ENCODE results near the gene ASH1L. TPM values are rescaled to one million over a fixed set of nuclear protein-coding genes. Genes with fewer than 3 reads are reported as not detected.
"Not testable (repeated sequence)": the region's sequence is repeated elsewhere in the genome, so short reads cannot be mapped to it uniquely, and the experiment has no call there.

The ASH1L gene
- total RNA-seq, 6 experiments from 2014 or later, result 25.7 to 32.5 (median 26.7) TPM

DNA sequence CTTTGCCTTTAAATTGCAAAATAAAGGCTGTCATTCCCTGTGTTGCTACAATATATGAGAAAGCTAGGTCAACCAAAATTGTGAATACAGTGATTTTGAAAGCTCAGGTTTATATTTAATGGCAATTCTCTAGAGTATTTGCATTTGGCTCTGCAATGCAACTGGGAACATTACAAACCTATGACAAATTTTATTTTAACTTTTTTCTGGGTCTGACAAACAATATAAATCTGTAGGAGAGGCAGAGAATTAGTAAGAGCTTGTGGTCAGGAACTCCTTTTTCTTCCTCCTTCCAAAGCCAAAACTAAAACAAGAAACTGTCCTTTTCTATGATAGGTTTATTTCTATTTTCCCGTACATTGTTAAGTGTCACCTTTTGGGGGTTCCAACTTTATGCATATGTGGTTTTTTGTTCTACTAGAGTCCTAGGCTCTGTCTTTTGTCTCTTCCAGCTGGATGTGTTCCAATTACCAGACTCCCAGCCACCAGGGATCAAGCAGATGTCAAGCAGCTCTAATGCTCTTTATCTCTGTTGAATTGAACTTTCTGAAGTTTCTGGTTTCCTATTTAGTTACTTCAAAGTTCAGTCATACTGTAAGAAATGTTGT is 106.9 kb downstream of the ASH1L start:
- Mint-ChIP-seq H3K4me1 (ENCODE audit: low read depth) (peaks cover 28% of the 10 kb centered on the region), H3K27me3 (ENCODE audit: insufficient read depth) (no peaks in the 10 kb centered on the region), H3K4me3 (no peak overlapping the region), H3K27ac (peak overlapping the region; percentile 24), H3K9me3 (no peaks in the 10 kb centered on the region), H3K36me3 (ENCODE audit: low read depth) (peaks cover 11% of the 10 kb centered on the region)
- no peak for DNase-seq
- TF ChIP-seq, protein P1, sequence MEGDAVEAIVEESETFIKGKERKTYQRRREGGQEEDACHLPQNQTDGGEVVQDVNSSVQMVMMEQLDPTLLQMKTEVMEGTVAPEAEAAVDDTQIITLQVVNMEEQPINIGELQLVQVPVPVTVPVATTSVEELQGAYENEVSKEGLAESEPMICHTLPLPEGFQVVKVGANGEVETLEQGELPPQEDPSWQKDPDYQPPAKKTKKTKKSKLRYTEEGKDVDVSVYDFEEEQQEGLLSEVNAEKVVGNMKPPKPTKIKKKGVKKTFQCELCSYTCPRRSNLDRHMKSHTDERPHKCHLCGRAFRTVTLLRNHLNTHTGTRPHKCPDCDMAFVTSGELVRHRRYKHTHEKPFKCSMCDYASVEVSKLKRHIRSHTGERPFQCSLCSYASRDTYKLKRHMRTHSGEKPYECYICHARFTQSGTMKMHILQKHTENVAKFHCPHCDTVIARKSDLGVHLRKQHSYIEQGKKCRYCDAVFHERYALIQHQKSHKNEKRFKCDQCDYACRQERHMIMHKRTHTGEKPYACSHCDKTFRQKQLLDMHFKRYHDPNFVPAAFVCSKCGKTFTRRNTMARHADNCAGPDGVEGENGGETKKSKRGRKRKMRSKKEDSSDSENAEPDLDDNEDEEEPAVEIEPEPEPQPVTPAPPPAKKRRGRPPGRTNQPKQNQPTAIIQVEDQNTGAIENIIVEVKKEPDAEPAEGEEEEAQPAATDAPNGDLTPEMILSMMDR (IDR thresholded peaks at IDR 0.05), result no peak

DNA sequence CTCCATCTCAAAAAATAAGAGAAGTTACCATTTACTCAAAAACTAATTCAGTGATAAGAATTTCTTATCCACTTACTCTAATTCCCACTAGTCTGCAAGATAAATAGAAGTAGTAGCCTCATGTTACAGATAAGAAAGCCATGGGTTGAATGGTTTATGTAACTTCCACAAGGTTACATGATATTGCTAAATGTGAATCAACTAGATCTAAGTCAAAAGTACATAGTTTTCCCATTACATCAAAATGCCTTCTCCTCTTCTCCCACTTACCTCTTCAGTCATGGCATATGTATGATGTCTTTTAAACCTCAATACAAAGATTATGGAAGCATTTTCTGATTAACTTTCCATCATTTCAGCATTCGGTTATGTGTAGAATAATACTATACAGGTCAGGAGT is 108.5 kb downstream of the ASH1L start:
- Mint-ChIP-seq H3K27ac (peak overlapping the region; percentile 55), H3K27me3 (ENCODE audit: insufficient read depth) (no peaks in the 10 kb centered on the region), H3K4me3 (no peak overlapping the region), H3K9me3 (no peaks in the 10 kb centered on the region), H3K4me1 (ENCODE audit: low read depth) (peaks cover 28% of the 10 kb centered on the region), H3K36me3 (ENCODE audit: low read depth) (peaks cover 21% of the 10 kb centered on the region)
- DNase-seq, result no peak
- TF ChIP-seq, protein P1 (IDR thresholded peaks at IDR 0.05), result no peak

DNA sequence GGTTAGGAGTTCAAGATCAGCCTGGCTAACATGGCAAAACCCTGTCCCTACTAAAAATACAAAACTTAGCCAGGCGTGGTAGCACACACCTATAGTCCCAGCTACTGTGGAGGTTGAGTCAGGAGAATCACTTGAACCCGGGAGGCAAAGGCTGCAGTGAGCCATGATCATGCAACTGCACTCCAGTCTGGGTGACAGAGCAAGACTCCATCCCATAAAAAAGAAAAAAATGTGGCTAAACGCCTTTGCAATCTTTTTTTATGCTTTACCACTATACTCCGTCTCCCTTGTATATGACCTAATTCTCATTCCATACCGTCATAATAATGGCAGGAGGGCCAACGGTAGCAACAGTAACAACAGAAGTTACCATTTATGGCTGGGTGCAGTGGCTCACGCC is 109.5 kb downstream of the ASH1L start:
- Mint-ChIP-seq H3K4me3 (no peak overlapping the region), H3K4me1 (ENCODE audit: low read depth) (peaks cover 28% of the 10 kb centered on the region), H3K27me3 (ENCODE audit: insufficient read depth) (no peaks in the 10 kb centered on the region), H3K9me3 (no peaks in the 10 kb centered on the region), H3K36me3 (ENCODE audit: low read depth) (peaks cover 20% of the 10 kb centered on the region), H3K27ac (no peak overlapping the region)
- DNase-seq, result no peak
- TF ChIP-seq, protein P1 (IDR thresholded peaks at IDR 0.05), result no peak

DNA sequence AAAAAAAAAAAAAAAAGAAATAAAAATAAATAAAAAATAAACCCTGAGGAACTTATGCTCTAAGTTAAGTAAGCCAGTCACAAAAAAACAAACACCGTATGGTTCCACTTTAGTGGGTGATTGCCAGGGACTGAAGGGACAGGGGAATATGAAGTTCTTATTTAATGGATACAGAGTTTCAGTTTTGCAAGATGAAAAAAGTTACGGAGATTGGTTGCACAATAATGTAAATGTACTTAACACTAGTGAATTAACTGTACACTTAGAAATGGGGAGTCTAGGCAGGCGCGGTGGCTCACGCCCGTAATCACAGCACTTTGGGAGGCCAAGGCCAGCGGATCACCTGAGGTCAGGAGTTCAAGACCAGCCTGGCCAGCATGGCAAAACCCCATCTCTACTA is 111.4 kb downstream of the ASH1L start:
- no peak overlapping the region for H3K27ac Mint-ChIP-seq
- H3K27me3 Mint-ChIP-seq (ENCODE audit: insufficient read depth), result no peaks in the 10 kb centered on the region
- no peak for DNase-seq
- H3K4me3 Mint-ChIP-seq, result no peak overlapping the region
- TF ChIP-seq, protein P1 (IDR thresholded peaks at IDR 0.05), result no peak
- no peaks in the 10 kb centered on the region for H3K9me3 Mint-ChIP-seq
- H3K4me1 Mint-ChIP-seq (ENCODE audit: low read depth), result peaks cover 15% of the 10 kb centered on the region
- H3K36me3 Mint-ChIP-seq (ENCODE audit: low read depth), result peaks cover 19% of the 10 kb centered on the region

DNA sequence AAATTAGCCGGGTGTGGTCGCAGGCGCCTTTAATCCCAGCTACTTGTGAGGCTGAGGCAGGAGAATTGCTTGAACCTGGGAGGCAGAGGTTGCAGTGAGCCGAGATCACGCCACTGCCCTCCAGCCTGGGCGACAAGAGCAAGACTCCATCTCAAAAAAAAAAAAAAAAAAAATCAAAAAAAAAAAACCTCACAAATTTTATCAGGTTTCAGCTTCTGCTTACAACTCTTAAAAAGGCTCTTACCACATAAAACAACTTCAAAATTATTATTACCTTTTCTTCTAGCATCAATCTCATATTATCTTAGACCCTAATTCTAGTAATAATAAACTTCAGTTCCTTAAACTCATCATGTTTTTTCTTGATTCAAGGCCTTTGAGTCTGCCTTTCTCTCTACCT is 120.2 kb downstream of the ASH1L start:
- not testable (repeated sequence) for H3K4me3 Mint-ChIP-seq

DNA sequence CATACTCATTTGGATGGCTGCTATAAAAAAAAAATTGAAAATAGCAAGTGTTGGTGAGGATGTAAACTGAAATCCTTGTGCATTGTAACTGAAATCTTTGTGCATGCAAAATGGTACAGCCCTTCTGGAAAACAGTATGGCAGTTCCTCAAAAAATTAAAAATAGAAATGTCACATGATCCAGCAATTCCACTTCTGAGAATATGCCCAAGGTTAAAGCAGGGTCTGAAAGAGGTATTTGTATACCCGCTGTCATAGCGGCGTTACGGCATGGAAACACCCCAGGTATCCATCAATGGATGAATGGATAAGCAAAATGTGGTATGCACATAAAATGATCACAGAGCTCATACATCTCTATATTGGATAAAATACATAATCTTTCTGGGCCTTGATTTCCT is 125.2 kb downstream of the ASH1L start:
- Mint-ChIP-seq H3K27ac (no peak overlapping the region), H3K9me3 (no peaks in the 10 kb centered on the region)

More for the DNA sequence above, 120.2 kb downstream of the ASH1L start:
- H3K36me3 Mint-ChIP-seq (ENCODE audit: low read depth), result peaks cover 17% of the 10 kb centered on the region
- H3K27ac Mint-ChIP-seq; H3K4me1 Mint-ChIP-seq (ENCODE audit: low read depth); DNase-seq; H3K9me3 Mint-ChIP-seq; H3K27me3 Mint-ChIP-seq (ENCODE audit: insufficient read depth): not testable (repeated sequence)

DNA sequence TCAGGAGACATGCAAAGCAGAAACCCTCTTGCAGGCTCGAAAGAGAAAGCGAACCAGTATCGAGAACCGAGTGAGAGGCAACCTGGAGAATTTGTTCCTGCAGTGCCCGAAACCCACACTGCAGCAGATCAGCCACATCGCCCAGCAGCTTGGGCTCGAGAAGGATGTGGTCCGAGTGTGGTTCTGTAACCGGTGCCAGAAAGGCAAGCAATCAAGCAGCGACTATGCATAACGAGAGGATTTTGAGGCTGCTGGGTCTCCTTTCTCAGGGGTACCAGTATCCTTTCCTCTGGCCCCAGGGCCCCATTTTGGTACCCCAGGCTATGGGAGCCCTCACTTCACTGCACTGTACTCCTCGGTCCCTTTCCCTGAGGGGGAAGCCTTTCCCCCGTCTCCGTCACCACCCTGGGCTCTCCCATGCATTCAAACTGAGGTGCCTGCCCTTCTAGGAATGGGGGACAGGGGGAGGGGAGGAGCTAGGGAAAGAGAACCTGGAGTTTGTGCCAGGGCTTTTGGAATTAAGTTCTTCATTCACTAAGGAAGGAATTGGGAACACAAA is 128.7 kb downstream of the ASH1L start:
- DNase-seq; H3K4me3 Mint-ChIP-seq; H3K27ac Mint-ChIP-seq; H3K9me3 Mint-ChIP-seq; H3K4me1 Mint-ChIP-seq (ENCODE audit: low read depth); H3K27me3 Mint-ChIP-seq (ENCODE audit: insufficient read depth): not testable (repeated sequence)
- peaks cover 26% of the 10 kb centered on the region for H3K36me3 Mint-ChIP-seq (ENCODE audit: low read depth)

More for the DNA sequence above, 125.2 kb downstream of the ASH1L start:
- DNase-seq, result no peak
- Mint-ChIP-seq H3K4me1 (ENCODE audit: low read depth) (peaks cover 13% of the 10 kb centered on the region), H3K4me3 (no peak overlapping the region), H3K36me3 (ENCODE audit: low read depth) (peaks cover 30% of the 10 kb centered on the region), H3K27me3 (ENCODE audit: insufficient read depth) (no peaks in the 10 kb centered on the region; the same call in none of the 2 replicates)
- TF ChIP-seq, protein P1 (IDR thresholded peaks at IDR 0.05), result no peak

DNA sequence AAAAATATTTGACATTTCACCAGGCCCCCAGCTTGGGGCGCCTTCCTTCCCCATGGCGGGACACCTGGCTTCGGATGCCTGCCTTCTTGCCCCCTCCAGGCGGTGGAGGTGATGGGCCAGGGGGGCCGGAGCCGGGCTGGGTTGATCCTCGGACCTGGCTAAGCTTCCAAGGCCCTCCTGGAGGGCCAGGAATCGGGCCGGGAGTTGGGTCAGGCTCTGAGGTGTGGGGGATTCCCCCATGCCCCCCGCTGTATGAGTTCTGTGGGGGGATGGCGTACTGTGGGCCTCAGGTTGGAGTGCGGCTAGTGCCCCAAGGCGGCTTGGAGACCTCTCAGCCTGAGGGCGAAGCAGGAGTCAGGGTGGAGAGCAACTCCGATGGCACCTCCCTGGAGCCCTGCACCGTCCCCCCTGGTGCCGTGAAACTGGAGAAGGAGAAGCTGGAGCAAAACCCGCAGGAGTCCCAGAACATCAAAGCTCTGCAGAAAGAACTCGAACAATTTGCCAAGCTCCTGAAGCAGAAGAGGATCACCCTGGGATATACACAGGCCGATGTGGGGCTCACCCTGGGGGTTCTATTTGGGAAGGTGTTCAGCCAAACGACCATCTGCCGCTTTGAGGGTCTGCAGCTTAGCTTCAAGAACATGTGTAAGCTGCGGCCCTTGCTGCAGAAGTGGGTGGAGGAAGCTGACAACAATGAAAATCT is 129.3 kb downstream of the ASH1L start:
- H3K36me3 Mint-ChIP-seq (ENCODE audit: low read depth), result peaks cover 20% of the 10 kb centered on the region

More for the DNA sequence above, 129.3 kb downstream of the ASH1L start:
- DNase-seq; H3K4me3 Mint-ChIP-seq; H3K27me3 Mint-ChIP-seq (ENCODE audit: insufficient read depth); H3K4me1 Mint-ChIP-seq (ENCODE audit: low read depth); H3K9me3 Mint-ChIP-seq; H3K27ac Mint-ChIP-seq: not testable (repeated sequence)

All from HFFc6 (cell line).